CD4-positive, alpha-beta T cell treated with Interleukin-17A for 1 hour (primary cell): ENCODE measurements around the gene ZNF280B.
"Not testable (repeated sequence)": the region's sequence is repeated elsewhere in the genome, so short reads cannot be mapped to it uniquely, and the experiment has no call there.

ENCODE experiments used
- DNase-seq: peaks from one replicate; pipeline ENCODE4 v3.0.0-alpha.2; 2020

The ZNF280B gene

DNA sequence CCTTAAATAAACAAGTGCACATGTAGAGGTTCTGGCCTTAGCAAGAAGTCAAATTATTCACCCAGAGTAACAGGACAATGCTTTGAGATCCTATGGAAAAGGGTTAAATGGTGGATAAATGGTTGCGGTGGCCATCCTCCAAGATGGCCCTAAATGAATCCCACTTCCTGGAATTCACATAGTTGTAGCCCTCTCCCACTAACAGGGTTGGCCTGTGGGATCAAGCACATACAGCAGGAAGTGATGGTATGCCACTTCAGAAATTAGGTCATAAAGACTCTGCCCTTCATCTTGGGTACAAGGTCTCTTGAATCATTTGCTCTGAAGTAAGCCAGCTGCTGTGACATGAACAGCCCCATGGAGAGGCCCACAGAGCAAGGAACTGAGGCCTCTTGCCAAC lies 1.8 kb downstream of the ZNF280B start:
- DNase-seq: no peak

DNA sequence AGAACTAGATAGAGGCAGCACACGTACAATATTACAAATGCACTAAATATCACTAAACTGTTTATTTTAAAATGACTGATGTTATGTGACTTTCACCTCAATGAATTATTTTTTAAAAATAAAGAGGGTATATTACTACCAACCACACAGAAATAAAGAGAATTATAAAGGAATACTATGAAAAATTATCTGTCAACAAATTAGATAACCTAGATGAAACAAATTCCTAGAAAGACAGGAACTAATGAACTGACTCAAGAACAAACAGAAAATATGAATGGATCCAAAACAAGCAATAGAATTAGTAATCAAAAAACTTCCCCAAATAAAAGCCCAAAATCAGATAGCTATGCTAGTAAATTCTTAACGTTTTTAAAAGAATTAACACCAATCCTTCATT lies 10.3 kb downstream of the ZNF280B start:
- no peak for DNase-seq

GRCh38 chr22:22491589-22491988 lies 17.0 kb downstream of the ZNF280B start:
- DNase-seq: not testable (repeated sequence)

- DNase-seq: no peak
Measured at GRCh38 chr22:22488736-22489135, 19.8 kb downstream of the ZNF280B start.

- DNase-seq: no peak
Measured at GRCh38 chr22:22487869-22488597, 20.5 kb downstream of the ZNF280B start.

GRCh38 chr22:22487059-22487458 lies 21.5 kb downstream of the ZNF280B start:
- DNase-seq: no peak

DNA sequence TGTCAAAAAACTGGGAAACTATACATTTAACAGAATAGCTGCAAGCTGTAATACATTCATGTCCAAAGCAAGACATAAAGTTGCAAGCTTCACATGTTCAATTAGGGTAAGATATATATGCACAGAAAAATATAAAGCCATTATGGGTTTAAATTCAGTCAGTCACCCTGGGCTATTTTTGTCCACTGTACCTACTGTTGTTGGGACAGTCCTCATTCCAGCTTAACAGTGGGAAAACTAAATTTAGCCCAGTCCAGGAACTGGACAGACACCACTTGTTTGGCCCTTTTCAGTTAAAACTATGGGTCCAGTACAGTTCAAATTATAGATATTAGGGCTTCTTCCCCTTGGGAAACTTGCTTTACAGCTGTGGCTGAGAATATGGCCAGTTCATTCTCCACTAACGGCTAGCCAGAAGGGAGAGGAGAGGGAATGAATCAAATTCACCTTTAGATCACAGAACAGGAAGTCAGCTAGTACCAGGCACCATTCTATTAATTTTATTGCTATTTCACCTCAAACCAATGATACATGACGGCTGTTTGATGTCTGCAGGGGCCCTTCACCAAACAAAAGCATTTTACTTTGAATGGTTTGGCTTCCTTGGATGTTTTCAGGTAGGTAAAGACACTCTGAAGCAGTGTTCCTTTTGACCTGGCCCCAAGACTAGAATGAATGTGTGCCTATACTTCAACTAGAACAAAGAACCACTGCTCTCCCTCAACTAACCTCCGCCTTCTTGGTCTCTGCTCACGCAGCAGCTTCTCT lies 22.2 kb downstream of the ZNF280B start:
- no peak for DNase-seq

DNA sequence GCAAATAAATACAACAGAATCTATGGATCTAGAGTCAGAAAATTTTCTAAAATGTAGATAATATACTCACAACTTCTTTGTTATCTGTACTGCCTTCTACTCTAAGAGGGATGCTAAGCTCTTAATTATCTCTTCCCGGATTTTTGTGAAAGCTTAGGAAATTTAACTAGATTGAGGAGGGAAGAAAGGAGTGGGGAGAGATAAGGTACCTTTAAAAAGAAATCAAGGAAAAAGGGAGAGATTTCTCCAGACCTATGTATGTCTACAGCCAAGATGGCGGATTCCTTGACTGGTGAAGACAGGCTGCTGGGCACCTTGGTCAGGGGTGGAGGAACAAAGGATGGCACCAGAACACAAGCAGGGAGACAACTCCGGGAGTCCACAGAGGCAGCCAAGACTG lies 23.0 kb downstream of the ZNF280B start:
- DNase-seq: no peak

- no peak for DNase-seq
Measured at GRCh38 chr22:22484023-22484422, 24.5 kb downstream of the ZNF280B start.

DNA sequence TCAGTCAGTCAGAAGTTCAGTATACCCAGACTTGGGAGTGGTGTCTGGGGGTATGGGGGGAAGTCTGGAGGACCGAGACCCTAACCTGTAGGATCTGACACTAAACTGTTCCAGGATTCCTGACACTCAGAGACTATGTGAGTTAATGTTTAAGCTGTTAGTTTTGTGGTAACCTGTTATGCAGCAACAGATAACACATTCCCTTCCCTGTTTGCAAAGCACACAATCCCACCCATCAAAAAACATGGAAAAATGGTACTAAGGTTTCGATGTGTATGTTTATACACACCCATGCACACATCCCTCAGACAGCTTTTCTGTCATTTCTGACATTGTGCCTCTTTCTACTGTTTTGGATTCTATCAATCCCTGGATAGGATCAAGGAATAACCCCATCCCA lies 27.6 kb downstream of the ZNF280B start:
- DNase-seq: no peak

- DNase-seq: no peak
Measured at GRCh38 chr22:22479999-22480532, 28.5 kb downstream of the ZNF280B start.

DNA sequence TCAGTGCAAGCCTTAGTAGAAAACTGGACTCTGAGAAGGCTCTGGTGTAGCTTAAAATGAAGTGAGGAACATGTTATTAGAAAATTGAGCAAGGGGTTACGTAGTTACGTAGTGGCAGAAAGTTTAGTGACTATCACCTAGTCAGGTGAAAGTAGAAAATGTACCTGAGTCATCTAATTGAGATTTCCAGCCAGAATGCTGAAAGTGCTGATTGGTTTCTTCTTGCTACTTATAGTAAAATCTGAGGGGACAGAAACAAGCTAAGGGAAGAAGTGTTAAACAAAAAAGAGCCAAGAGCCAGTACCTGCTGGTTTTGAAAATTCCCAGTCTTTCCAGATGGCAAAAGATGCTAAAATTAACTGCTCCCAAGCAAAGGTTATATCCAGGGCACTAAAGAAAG lies 29.4 kb downstream of the ZNF280B start:
- no peak for DNase-seq

DNA sequence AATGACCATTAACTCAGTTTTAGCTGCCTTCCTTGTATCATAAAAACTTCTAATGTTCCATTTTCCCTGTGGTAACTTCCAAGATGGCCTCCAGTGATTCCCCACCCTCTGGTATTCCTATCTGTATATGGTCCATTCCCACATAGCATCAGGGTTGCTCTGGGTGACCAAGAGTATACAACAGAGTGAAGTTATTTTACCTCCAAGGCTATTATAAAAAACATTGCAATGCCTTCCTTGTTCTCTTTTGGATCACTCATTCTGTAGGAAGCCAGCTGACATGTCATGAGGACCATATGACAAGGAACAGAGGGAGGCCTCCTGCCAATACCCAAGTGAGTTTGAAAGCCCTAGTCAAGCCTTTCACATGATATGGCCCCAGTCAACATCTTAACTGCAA lies 30.1 kb downstream of the ZNF280B start:
- no peak for DNase-seq

- DNase-seq: no peak
Measured at GRCh38 chr22:22474733-22475132, 33.8 kb downstream of the ZNF280B start.

DNA sequence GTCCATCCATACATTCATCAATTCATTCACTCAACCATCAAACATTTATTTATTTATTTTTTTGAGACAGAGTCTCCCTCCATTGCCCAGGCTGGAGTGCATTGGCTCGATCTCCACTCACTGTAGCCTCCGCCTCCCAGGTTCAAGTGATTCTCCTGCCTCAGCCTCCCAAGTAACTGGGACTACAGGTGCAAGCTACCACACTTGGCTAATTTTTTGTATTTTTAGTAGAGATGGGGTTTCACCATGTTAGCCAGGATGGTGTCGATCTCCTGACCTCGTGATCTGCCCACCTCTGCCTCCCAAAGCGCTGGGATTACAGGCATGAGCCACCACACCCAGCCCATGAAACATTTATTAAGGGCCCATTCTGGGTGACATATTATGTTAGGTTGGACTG lies 37.4 kb downstream of the ZNF280B start:
- not testable (repeated sequence) for DNase-seq

- DNase-seq: no peak
Measured at GRCh38 chr22:22469527-22469926, 39.0 kb downstream of the ZNF280B start.

DNA sequence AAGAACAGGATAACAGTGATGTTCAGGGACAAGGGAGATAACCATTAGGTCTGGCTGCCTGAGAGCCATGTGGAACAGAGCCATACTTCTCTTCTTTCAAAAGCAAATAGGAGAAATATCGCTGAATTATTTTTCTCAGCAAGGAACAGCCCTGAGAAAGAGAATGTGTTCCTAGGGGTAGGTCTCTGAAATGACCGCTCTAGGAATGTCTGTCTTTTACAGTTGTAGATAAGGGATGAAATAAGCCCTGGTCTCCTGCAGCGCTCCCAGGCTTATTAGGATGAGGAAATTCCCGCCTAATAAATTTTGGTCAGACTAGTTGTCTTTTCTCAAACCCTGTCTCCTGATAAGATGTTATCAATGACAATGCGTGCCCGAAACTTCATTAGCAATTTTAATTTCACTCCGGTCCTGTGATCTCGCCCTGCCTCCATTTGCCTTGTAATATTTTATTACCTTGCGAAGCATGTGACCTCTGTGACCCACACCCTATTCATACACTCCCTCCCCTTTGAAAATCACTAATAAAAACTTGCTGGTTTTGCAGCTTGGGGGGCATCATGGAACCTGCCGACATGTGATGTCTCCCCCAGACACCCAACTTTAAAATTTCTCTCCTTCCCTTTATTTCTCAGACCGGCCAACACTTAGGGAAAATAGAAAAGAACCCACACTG lies 39.6 kb downstream of the ZNF280B start:
- not testable (repeated sequence) for DNase-seq

DNA sequence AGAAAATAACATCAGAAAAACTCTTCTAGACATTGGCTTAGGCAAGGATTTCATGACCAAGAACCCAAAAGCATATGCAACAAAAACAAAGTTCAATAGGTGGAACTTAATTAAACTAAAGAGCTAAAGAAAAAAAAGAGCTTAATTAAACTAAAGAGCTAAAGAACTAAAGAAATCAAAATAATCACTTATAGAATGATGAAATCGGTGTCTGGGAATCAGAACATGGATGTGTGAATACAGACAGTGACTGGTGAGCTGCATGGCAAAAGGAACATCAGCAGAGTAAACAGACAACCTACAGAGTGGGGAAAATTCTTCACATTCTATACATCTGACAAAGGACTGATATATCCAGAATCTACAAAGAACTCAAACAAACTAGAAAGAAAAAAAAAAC lies 41.4 kb downstream of the ZNF280B start:
- no peak for DNase-seq

DNA sequence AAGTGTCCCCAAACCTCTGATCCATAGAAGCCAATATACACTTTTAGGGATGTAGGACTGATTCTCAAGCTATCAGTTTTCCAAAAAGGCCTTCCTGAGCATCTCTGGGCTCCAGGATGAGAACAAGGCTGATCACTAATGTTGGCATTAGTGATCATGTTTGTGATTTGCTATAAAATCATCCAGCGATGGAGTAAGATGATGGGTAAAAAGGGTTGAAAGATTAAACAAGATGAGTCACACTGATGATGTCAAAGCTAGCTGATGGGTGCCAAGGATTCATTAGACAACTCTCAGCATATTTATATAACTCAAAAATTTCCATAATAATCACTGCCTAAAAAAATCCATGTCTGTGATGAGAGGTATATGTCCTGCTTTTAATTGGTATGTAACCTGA lies 42.8 kb downstream of the ZNF280B start:
- DNase-seq: no peak

- no peak for DNase-seq
Measured at GRCh38 chr22:22465094-22465602, 43.4 kb downstream of the ZNF280B start.

DNA sequence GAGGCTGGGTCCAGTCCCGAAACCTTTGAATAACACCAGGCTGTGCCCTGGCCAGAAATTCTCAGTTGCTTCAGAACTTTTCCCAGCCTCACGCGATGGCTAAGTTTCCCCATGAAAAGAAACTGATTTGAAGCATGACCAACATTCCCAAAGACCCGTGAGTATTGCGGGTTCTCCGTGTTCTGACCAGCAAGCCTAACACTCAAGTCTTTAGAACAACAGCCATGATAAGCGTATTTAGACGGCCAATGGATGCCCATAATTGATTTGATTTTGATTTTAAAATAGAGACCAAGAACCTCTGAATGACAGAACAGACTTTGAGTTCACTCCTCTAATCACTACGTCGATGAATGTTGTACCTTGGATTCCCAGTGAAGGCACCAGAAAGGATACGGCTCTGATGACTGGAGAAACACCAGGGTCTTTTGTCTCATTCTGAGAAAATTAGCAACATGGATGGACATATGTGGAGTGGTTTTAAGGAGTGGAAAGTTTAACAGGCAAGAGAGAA lies 43.9 kb downstream of the ZNF280B start:
- DNase-seq: no peak

DNA sequence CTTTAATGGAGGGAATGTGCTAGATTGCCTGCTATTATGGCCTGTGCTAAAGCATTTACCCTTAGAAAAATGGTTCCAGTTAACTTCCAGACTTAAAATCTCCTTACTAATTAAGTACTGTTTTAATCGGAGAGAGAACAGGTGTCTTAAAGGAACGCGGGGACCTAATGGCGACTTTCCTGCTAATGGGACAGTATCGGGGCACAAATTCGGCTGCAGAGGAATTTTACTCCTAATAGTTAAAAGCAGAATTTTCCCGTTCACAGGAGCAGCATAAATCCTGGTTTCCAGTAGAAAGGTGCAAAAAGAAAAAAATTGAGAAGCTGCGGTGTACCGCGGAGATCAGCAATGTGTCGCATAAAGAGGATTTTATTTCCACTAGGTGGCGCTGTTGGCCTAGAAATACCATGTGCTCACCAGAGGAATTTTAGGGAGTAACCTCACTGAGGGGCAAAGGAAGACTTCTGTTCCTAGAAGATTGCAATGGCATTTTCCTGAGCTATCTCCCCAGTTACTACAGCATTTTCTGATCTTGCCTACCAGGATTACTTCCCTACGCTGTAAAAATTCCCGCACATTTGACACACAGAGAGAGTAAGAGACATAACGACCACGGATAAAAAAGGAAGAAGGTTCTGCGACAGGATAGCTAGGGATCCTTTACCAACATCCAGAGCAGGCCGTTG lies 44.5 kb downstream of the ZNF280B start:
- peak; percentile 68 for DNase-seq
